ENCODE results near the gene B4GALNT3.

DNA sequence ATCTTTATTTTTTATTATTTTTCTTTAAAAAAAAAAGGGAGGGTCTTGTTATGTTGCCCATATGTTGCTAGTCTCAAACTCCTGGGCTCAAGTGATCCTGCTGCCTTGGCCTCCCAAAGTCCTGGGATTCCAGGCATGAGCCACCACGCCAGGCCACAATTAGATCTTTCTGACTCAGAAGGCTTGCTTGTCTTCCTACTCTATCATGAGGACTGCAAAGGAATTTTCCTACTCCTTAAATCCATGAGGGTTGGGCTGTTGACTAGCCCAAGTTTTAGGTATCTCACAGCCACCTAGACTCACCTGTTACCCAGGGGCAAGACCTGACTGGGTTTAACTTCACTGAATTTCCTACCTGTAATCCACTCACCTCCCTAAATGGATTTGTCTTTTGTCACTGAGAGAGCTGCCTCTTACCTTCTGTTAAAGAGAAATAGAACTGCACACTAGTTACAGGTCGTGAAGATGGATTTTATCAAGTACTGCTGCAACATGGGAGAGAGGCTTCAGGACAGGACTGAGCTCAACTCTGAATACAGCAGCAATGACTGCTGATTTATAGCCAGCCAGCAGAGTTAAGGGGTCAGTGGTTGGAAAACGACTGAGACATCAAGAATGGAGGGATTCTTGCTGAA lies 72.3 kb downstream of the B4GALNT3 start:
- TF ChIP-seq, protein P1, sequence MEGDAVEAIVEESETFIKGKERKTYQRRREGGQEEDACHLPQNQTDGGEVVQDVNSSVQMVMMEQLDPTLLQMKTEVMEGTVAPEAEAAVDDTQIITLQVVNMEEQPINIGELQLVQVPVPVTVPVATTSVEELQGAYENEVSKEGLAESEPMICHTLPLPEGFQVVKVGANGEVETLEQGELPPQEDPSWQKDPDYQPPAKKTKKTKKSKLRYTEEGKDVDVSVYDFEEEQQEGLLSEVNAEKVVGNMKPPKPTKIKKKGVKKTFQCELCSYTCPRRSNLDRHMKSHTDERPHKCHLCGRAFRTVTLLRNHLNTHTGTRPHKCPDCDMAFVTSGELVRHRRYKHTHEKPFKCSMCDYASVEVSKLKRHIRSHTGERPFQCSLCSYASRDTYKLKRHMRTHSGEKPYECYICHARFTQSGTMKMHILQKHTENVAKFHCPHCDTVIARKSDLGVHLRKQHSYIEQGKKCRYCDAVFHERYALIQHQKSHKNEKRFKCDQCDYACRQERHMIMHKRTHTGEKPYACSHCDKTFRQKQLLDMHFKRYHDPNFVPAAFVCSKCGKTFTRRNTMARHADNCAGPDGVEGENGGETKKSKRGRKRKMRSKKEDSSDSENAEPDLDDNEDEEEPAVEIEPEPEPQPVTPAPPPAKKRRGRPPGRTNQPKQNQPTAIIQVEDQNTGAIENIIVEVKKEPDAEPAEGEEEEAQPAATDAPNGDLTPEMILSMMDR (IDR thresholded peaks at IDR 0.05 in 4 of 5, conservative IDR thresholded peaks at IDR 0.05 in 1 of 5) = no peak
- TF ChIP-seq POLR2A (IDR thresholded peaks at IDR 0.05) = no peak

Data from gastrocnemius medialis (tissue), 4 donors.